MM.1S (cell line): ENCODE data around the gene MUC5B.

ENCODE experiments used
- DNase-seq: peaks from one replicate; pipeline ENCODE4 v3.0.0-alpha.2; 2015
- H2AFZ ChIP-seq: fragments of 300-600 bp; sonication (generic); 2 replicates; pipeline ENCODE4 v1.6.0; 2016; ENCODE audit warnings: antibody characterized with exemption, low read length
- H3F3A ChIP-seq: fragments of 300-600 bp; sonication (generic); 2 replicates; pipeline ENCODE4 v1.6.1; 2016; ENCODE audit warnings: mild to moderate bottlenecking, antibody characterized with exemption, low read length, moderate library complexity, mixed read lengths; ENCODE audit not compliant: insufficient read depth
- H3K27ac ChIP-seq: fragments of 300-600 bp; sonication (generic); 2 replicates; pipeline ENCODE4 v1.5.1; 2016; ENCODE audit warnings: mild to moderate bottlenecking, low read length
- H3K27me3 ChIP-seq: fragments of 300-600 bp; sonication (generic); replicated peaks from 2 replicates; pipeline ENCODE4 v1.6.0; 2016; ENCODE audit warnings: low read length; ENCODE audit not compliant: insufficient read depth
- H3K36me3 ChIP-seq: fragments of 300-600 bp; sonication (generic); replicated peaks from 2 replicates; pipeline ENCODE4 v1.6.1; 2016; ENCODE audit warnings: mild to moderate bottlenecking, low read length, mixed read lengths; ENCODE audit not compliant: insufficient read depth
- H3K4me1 ChIP-seq: fragments of 300-600 bp; sonication (generic); 2 replicates; pipeline ENCODE4 v1.6.1; 2016; ENCODE audit warnings: low read length, mixed read lengths
- H3K4me2 ChIP-seq: fragments of 300-600 bp; sonication (generic); 2 replicates; pipeline ENCODE4 v1.6.0; 2016; ENCODE audit warnings: low read depth, low read length
- H3K4me3 ChIP-seq: fragments of 300-600 bp; sonication (generic); 2 replicates; pipeline ENCODE4 v1.5.1; 2016; ENCODE audit warnings: low read length, mixed read lengths
- H3K79me2 ChIP-seq: fragments of 300-600 bp; sonication (generic); 2 replicates; pipeline ENCODE4 v1.6.1; 2016; ENCODE audit warnings: mixed run types, low read length, mixed read lengths
- H3K9ac ChIP-seq: fragments of 300-600 bp; sonication (generic); 2 replicates; pipeline ENCODE4 v1.6.1; 2016; ENCODE audit warnings: low read length, mixed read lengths
- H3K9me2 ChIP-seq: fragments of 300-600 bp; sonication (generic); replicated peaks from 2 replicates; pipeline ENCODE4 v1.6.1; 2016; ENCODE audit warnings: mild to moderate bottlenecking, low read length, mixed read lengths; ENCODE audit not compliant: insufficient read depth
- H3K9me3 ChIP-seq: fragments of 300-600 bp; sonication (generic); replicated peaks from 2 replicates; pipeline ENCODE4 v1.6.1; 2016; ENCODE audit warnings: mild to moderate bottlenecking, low read length, mixed read lengths; ENCODE audit not compliant: insufficient read depth
- H4K20me1 ChIP-seq: fragments of 300-600 bp; sonication (generic); 2 replicates; pipeline ENCODE4 v1.6.1; 2016; ENCODE audit warnings: mild to moderate bottlenecking, low read length, moderate library complexity, mixed read lengths; ENCODE audit not compliant: insufficient read depth
- EZH2 ChIP-seq: fragments of 300-600 bp; sonication (generic); optimal IDR thresholded peaks from 2 replicates; pipeline ENCODE3; 2017; ENCODE audit warnings: low read depth, mild to moderate bottlenecking, antibody characterized with exemption, low read length, mixed read lengths
- EZH2phosphoT487 ChIP-seq: fragments of 300-600 bp; sonication (generic); IDR thresholded peaks from 2 replicates; pipeline ENCODE4 v1.6.1; 2018; ENCODE audit warnings: antibody characterized with exemption, low read length
- TF ChIP-seq, protein P1 (sequence below): fragments of 300-600 bp; sonication (generic); IDR thresholded peaks from 2 replicates; pipeline ENCODE4 v1.5.1; 2016; ENCODE audit warnings: antibody characterized with exemption, low read length, mixed read lengths

Gene MUC5B

DNA sequence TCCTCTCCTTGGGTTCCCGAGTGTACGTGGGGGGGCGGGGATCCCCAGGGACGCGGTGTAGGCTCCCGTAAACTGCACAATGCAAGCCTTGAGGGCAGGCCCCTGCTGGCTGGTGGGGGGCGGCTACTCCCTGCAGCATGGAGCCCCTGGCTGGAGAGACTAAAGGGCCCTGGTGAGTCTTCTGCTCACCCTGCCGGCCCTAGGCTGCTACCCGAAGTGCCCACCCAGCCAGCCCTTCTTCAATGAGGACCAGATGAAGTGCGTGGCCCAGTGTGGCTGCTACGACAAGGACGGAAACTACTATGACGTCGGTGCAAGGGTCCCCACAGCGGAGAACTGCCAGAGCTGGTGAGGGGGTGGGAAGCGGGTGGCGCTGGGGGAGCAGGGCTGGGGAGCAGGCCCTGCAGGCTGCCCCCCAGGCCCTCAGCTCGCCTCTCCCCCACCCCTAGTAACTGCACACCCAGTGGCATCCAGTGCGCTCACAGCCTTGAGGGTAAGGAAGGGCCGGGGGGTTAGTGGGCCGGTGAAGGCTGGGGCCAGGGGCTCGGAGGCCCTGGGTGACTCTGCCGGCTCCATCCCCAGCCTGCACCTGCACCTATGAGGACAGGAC lies 16.8 kb downstream of the MUC5B start:
- DNase-seq: no peak
- TF ChIP-seq EZH2phosphoT487: no peak
- TF ChIP-seq, protein P1, sequence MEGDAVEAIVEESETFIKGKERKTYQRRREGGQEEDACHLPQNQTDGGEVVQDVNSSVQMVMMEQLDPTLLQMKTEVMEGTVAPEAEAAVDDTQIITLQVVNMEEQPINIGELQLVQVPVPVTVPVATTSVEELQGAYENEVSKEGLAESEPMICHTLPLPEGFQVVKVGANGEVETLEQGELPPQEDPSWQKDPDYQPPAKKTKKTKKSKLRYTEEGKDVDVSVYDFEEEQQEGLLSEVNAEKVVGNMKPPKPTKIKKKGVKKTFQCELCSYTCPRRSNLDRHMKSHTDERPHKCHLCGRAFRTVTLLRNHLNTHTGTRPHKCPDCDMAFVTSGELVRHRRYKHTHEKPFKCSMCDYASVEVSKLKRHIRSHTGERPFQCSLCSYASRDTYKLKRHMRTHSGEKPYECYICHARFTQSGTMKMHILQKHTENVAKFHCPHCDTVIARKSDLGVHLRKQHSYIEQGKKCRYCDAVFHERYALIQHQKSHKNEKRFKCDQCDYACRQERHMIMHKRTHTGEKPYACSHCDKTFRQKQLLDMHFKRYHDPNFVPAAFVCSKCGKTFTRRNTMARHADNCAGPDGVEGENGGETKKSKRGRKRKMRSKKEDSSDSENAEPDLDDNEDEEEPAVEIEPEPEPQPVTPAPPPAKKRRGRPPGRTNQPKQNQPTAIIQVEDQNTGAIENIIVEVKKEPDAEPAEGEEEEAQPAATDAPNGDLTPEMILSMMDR: no peak
- TF ChIP-seq EZH2: no peak
- peaks cover 55% of the 10 kb centered on the region for H3K27me3 ChIP-seq

DNA sequence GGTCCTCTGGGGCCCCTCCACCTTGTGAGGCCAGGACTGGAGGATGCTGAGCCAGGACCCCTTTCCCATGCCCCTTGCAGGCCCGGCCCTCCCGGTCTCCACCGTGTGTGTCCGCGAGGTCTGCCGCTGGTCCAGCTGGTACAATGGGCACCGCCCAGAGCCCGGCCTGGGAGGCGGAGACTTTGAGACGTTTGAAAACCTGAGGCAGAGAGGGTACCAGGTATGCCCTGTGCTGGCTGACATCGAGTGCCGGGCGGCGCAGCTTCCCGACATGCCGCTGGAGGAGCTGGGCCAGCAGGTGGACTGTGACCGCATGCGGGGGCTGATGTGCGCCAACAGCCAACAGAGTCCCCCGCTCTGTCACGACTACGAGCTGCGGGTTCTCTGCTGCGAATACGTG lies 17.9 kb downstream of the MUC5B start:
- no peak overlapping the region for H3K9ac ChIP-seq
- TF ChIP-seq, protein P1: no peak
- TF ChIP-seq EZH2: no peak

More for the DNA sequence above, 16.8 kb downstream of the MUC5B start:
- no peak overlapping the region for H3K4me3 ChIP-seq
- H3K9me2 ChIP-seq: no peaks in the 10 kb centered on the region
- no peaks in the 10 kb centered on the region for H3F3A ChIP-seq
- H3K9ac ChIP-seq: no peak overlapping the region
- H3K36me3 ChIP-seq: no peaks in the 10 kb centered on the region
- no peak overlapping the region for H2AFZ ChIP-seq
- no peaks in the 10 kb centered on the region for H3K4me1 ChIP-seq
- no peaks in the 10 kb centered on the region for H4K20me1 ChIP-seq
- no peaks in the 10 kb centered on the region for H3K79me2 ChIP-seq
- no peak overlapping the region for H3K27ac ChIP-seq
- no peaks in the 10 kb centered on the region for H3K9me3 ChIP-seq
- H3K4me2 ChIP-seq: no peak overlapping the region

DNA sequence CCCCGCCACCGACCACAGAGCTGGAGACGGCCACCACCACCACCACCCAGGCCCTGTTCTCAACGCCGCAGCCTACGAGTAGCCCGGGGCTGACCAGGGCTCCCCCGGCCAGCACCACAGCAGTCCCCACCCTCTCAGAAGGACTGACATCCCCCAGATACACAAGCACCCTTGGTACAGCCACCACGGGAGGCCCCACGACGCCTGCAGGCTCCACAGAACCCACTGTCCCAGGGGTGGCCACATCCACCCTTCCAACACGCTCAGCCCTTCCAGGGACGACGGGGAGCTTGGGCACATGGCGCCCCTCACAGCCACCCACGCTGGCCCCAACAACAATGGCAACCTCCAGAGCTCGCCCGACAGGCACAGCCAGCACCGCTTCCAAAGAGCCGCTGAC lies 18.8 kb downstream of the MUC5B start:
- Histone ChIP-seq H3K4me3 (no peak overlapping the region), H4K20me1 (no peaks in the 10 kb centered on the region), H3K9me2 (no peaks in the 10 kb centered on the region), H3K9ac (no peak overlapping the region), H3K27me3 (peaks cover 35% of the 10 kb centered on the region), H3F3A (no peaks in the 10 kb centered on the region), H3K27ac (no peak overlapping the region), H3K9me3 (no peaks in the 10 kb centered on the region), H3K4me1 (no peaks in the 10 kb centered on the region), H3K36me3 (no peaks in the 10 kb centered on the region), H3K79me2 (no peaks in the 10 kb centered on the region), H2AFZ (no peak overlapping the region), H3K4me2 (no peak overlapping the region)
- DNase-seq: no peak
- no peak for TF ChIP-seq EZH2
- TF ChIP-seq, protein P1: no peak
- TF ChIP-seq EZH2phosphoT487: no peak

More for the DNA sequence above, 17.9 kb downstream of the MUC5B start:
- Histone ChIP-seq H3F3A (no peaks in the 10 kb centered on the region), H3K36me3 (no peaks in the 10 kb centered on the region), H3K27me3 (peaks cover 45% of the 10 kb centered on the region), H3K9me2 (no peaks in the 10 kb centered on the region), H3K79me2 (no peaks in the 10 kb centered on the region), H2AFZ (no peak overlapping the region), H4K20me1 (no peaks in the 10 kb centered on the region), H3K4me3 (no peak overlapping the region), H3K9me3 (no peaks in the 10 kb centered on the region), H3K4me1 (no peaks in the 10 kb centered on the region), H3K27ac (no peak overlapping the region), H3K4me2 (no peak overlapping the region)
- no peak for DNase-seq
